Natural killer cell (primary cell): ENCODE data around the gene TP53BP1. TPM values are rescaled to one million over a fixed set of nuclear protein-coding genes. Genes with fewer than 3 reads are reported as not detected.
A peak's percentile ranks its signal among the peaks of the same experiment; 100 is the strongest.

ENCODE experiments used
- ATAC-seq, 3 donors: fragments of 150-1000 bp in 2 of 3; fragments of 200-7000 bp in 1 of 3; cut with Tn5 transposase; 1 replicate in 1 of 3; 2 replicates in 2 of 3; pipeline ENCODE4 v1.10.0; 2021; ENCODE audit warnings: mild to moderate bottlenecking in 2 of 3, moderate library complexity in 2 of 3
- DNase-seq, 2 donors: peaks; one replicate each; pipeline versions ENCODE4 v3.0.0 to v3.0.0-alpha.2; 2013 to 2021; ENCODE audit warnings: mixed read lengths in 1 of 2
- H3K27ac ChIP-seq: one replicate; pipeline ENCODE4 v1.5.1; 2013; ENCODE audit warnings: mild to moderate bottlenecking, low read length
- H3K27me3 ChIP-seq: one replicate; pipeline ENCODE4 v1.6.1; 2013; ENCODE audit warnings: low read length; ENCODE audit not compliant: control insufficient read depth, insufficient read depth
- H3K36me3 ChIP-seq: one replicate; pipeline ENCODE4 v1.6.1; 2013; ENCODE audit warnings: low read length; ENCODE audit not compliant: control insufficient read depth, insufficient read depth
- H3K4me1 ChIP-seq: one replicate; pipeline ENCODE4 v1.6.1; 2013; ENCODE audit warnings: low read length; ENCODE audit not compliant: control insufficient read depth, insufficient read depth
- H3K4me3 ChIP-seq: one replicate; pipeline ENCODE4 v1.5.1; 2013; ENCODE audit warnings: low read length
- H3K9me3 ChIP-seq: one replicate; pipeline ENCODE4 v1.6.1; 2013; ENCODE audit warnings: low read length; ENCODE audit not compliant: control insufficient read depth, insufficient read depth
- H3K27ac Mint-ChIP-seq, 2 donors: one replicate each; pipeline ENCODE4 v1.8.0; 2022; ENCODE audit warnings: mild to moderate bottlenecking in 2 of 2, mixed read lengths in 2 of 2, moderate library complexity in 1 of 2
- H3K27me3 Mint-ChIP-seq, 2 donors: one replicate each; pipeline ENCODE4 v1.8.0; 2022; ENCODE audit warnings: low read depth in 2 of 2, mixed read lengths in 2 of 2
- H3K36me3 Mint-ChIP-seq: one replicate; pipeline ENCODE4 v1.8.0; 2022; ENCODE audit warnings: mixed read lengths
- H3K4me1 Mint-ChIP-seq, 2 donors: one replicate each; pipeline ENCODE4 v1.8.0; 2022; ENCODE audit warnings: mixed read lengths in 2 of 2
- H3K4me3 Mint-ChIP-seq: one replicate; pipeline ENCODE4 v1.8.0; 2022; ENCODE audit warnings: mild to moderate bottlenecking, moderate library complexity, mixed read lengths
- H3K9me3 Mint-ChIP-seq, 2 donors: one replicate each; pipeline ENCODE4 v1.8.0; 2022; ENCODE audit warnings: mixed read lengths in 2 of 2
- CTCF ChIP-seq: fragments of 200-600 bp; IDR thresholded peaks from one replicate; pipeline ENCODE4 v1.8.0; 2022; ENCODE audit warnings: antibody characterized with exemption
- WGBS: methylation state at CpG from one replicate; pipeline ENCODE4 v1.1.7; 2013; ENCODE audit warnings: missing lambda C conversion rate; ENCODE audit not compliant: insufficient coverage; 5-methylcytosine and 5-hydroxymethylcytosine counted together
- intact Hi-C: fragments of 100-400 bp; cut with micrococcal nuclease; formaldehyde crosslinking; loops from one replicate; pipeline ENCODE4 v1.14.2; 2022
- total RNA-seq, 4 donors: library from RNA; stranded (reverse); fragments of 120-200 nt in 1 of 4; gene quantifications; one replicate each; pipeline versions ENCODE4 v1.2.3 to v1.2.4, GENCODE V29; 2013 to 2022

The TP53BP1 gene
- total RNA-seq, 3 donors from 2014 or later (not counting 1 experiment from before 2014, with no cell fraction given): 27.9 to 32.9 (median 31.5) TPM

DNA sequence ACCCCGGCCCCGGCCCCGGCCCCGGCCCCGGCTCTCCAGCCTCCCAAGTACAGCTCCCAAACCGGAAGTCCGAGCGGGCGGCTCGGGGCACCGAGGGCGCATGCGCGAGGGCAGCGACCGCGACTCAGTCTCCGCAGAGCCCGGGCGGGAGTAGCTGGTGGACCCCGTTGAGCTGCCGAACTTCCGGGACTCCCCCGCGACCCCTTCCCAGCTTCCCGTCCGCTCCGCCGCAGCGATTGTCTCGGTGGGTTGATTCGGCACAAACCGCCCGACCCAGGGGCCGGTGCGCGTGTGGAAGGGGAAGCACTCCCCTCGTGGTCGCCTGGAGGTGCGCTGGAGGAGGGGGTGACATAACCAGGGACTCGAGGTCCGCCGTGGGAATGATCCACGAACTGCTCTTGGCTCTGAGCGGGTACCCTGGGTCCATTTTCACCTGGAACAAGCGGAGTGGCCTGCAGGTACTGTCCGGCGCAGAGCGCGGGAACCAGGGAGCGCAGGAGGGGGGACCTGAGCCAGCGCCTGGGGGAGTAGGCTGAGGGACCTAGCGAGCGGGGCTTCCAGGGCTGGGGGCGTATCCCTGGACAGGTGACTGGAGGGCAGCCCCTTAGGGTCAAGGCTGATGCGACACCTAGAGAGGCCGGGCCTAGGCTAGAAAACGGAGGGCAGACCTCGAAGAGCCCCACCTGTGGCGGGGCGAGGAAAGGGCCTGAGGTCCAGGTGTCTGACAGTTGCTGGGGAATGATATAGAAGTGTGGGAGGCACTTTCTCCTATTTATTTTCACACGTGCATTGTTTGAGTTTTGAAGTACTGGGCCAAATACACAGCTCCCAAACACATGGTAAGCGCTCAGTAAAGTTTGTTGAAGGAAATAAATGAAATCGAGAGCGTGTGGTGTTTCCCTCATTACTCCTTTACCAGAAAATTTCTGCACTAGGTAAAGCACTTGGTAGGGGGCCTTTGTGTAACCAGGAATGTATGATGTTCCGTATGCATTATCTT lies 121.7 kb downstream of the TP53BP1 start, which contains the start of the genes TUBGCP4 and ZSCAN29:
Gene TUBGCP4 (plus strand): TSS at position 127 of the 1,000 bp plus-strand sequence. CDS start 254 bp downstream, at position 381.
Gene ZSCAN29 (minus strand): TSS at position 69 of the 1,000 bp plus-strand sequence. CDS start 1,130 bp downstream, outside the sequence.
- Mint-ChIP-seq H3K4me1 (peaks cover 58 to 61% of the 10 kb centered on the region in 2 donors), H3K27ac (peak within 1 kb of the TSS; percentile 76 to 89), H3K27me3 (no peaks in the 10 kb centered on the region), H3K4me3 (peak within 1 kb of the TSS; percentile 96), H3K9me3 (peaks cover 0 to 8% of the 10 kb centered on the region in 2 donors), H3K36me3 (peaks cover 25% of the 10 kb centered on the region)
- intact Hi-C loops: loop anchor here (1.0 kb wide), 1 partner anchor 41 kb away; the partner anchor contains the start of gene LCMT2
- Histone ChIP-seq H3K4me1 (peaks cover 20% of the 10 kb centered on the region), H3K9me3 (peaks cover 10% of the 10 kb centered on the region), H3K4me3 (peak within 1 kb of the TSS; percentile 83), H3K27ac (peak within 1 kb of the TSS; percentile 67), H3K27me3 (no peaks in the 10 kb centered on the region), H3K36me3 (peaks cover 9% of the 10 kb centered on the region)
- ATAC-seq (peak; percentile 82 to 86 (median 83)), DNase-seq (peak; percentile 71 to 84)
- no peak for TF ChIP-seq CTCF
- under 1% methylated on average over 61 of the region's 66 CpGs for WGBS

- peaks cover 0 to 10% of the 10 kb centered on the region in 2 donors for H3K9me3 Mint-ChIP-seq
- H3K4me1 ChIP-seq: peaks cover 20% of the 10 kb centered on the region
- peaks cover 13% of the 10 kb centered on the region for H3K9me3 ChIP-seq
- H3K27me3 ChIP-seq: no peaks in the 10 kb centered on the region
- H3K36me3 Mint-ChIP-seq: peaks cover 33% of the 10 kb centered on the region
- no peaks in the 10 kb centered on the region for H3K27me3 Mint-ChIP-seq
- H3K27ac ChIP-seq: peak overlapping the region; percentile 67
- peak in 1 of 2 donors; percentile 44 for DNase-seq
- peaks cover 63 to 65% of the 10 kb centered on the region in 2 donors for H3K4me1 Mint-ChIP-seq
- peaks cover 11% of the 10 kb centered on the region for H3K36me3 ChIP-seq
- intact Hi-C loops: loop anchor here (1.0 kb wide), 1 partner anchor 40 kb away; the partner anchor contains the start of gene LCMT2
- H3K4me3 ChIP-seq: peak overlapping the region; percentile 83
- H3K4me3 Mint-ChIP-seq: peak overlapping the region; percentile 96
- WGBS: 3% methylated on average over 45 of the region's 45 CpGs
- ATAC-seq: peak; percentile 44 to 65 (median 61)
- no peak for TF ChIP-seq CTCF
- H3K27ac Mint-ChIP-seq: peak overlapping the region; percentile 76 to 89
Measured at GRCh38 chr15:43370310-43370974, 122.5 kb downstream of the TP53BP1 start.

GRCh38 chr15:43361313-43361903 lies 131.5 kb downstream of the TP53BP1 start:
- no peak for TF ChIP-seq CTCF

More at GRCh38 chr15:43361313-43361903, 131.5 kb downstream of the TP53BP1 start:
- ATAC-seq: no peak
- Histone ChIP-seq H3K27ac (no peak overlapping the region), H3K36me3 (peaks cover 48% of the 10 kb centered on the region), H3K4me3 (no peak overlapping the region), H3K4me1 (no peaks in the 10 kb centered on the region), H3K9me3 (peaks cover 49% of the 10 kb centered on the region), H3K27me3 (no peaks in the 10 kb centered on the region)
- H3K9me3 Mint-ChIP-seq: peaks cover 15 to 27% of the 10 kb centered on the region in 2 donors
- peaks cover 51% of the 10 kb centered on the region for H3K36me3 Mint-ChIP-seq
- peaks cover 13 to 21% of the 10 kb centered on the region in 2 donors for H3K4me1 Mint-ChIP-seq
- peak overlapping the region in 1 of 2 donors; percentile 11 for H3K27ac Mint-ChIP-seq
- DNase-seq: no peak
- 96% methylated on average over 3 of the region's 7 CpGs for WGBS
- H3K4me3 Mint-ChIP-seq: no peak overlapping the region
- H3K27me3 Mint-ChIP-seq: no peaks in the 10 kb centered on the region
- intact Hi-C loops: no loop called here
